SIG-M5 treated with dmso at 0.1 percent for 504 hours (cell line): ENCODE data around the gene NSD2.

Experiments used
- DNase-seq: peaks from one replicate; lab custom pipeline; 2025; ENCODE audit not compliant: unreplicated experiment; lab: John Stamatoyannopoulos, UW

The NSD2 gene

GRCh38 chr4:1968686-1969295 is 97.6 kb downstream of the NSD2 start:
- no peak for DNase-seq

- no peak for DNase-seq
Observed at GRCh38 chr4:1969928-1970723, 98.9 kb downstream of the NSD2 start.

GRCh38 chr4:1970926-1971325 is 99.7 kb downstream of the NSD2 start:
- no peak for DNase-seq

- no peak for DNase-seq
Observed at GRCh38 chr4:1971456-1972200, 100.4 kb downstream of the NSD2 start.

- no peak for DNase-seq
Observed at GRCh38 chr4:1972414-1972813, 101.2 kb downstream of the NSD2 start.

- no peak for DNase-seq
Observed at GRCh38 chr4:1973218-1973617, 102.0 kb downstream of the NSD2 start.

GRCh38 chr4:1973661-1974060 is 102.5 kb downstream of the NSD2 start:
- DNase-seq, result no peak

- DNase-seq, result no peak
Observed at GRCh38 chr4:1974840-1975239, 103.6 kb downstream of the NSD2 start.

GRCh38 chr4:1975391-1975801 is 104.2 kb downstream of the NSD2 start:
- DNase-seq, result no peak

- no peak for DNase-seq
Observed at GRCh38 chr4:1975880-1976279, 104.7 kb downstream of the NSD2 start.

- DNase-seq, result no peak
Observed at GRCh38 chr4:1976416-1977352, 105.5 kb downstream of the NSD2 start.

- no peak for DNase-seq
Observed at GRCh38 chr4:1978226-1978625, 107.0 kb downstream of the NSD2 start.

GRCh38 chr4:1978741-1979476 is 107.7 kb downstream of the NSD2 start:
- DNase-seq, result no peak

GRCh38 chr4:1979477-1980196 is 108.4 kb downstream of the NSD2 start:
- no peak for DNase-seq

- DNase-seq, result no peak
Observed at GRCh38 chr4:1980561-1981041, 109.4 kb downstream of the NSD2 start.

GRCh38 chr4:1981251-1982058 is 110.3 kb downstream of the NSD2 start:
- no peak for DNase-seq

- no peak for DNase-seq
Observed at GRCh38 chr4:1982124-1983052, 111.2 kb downstream of the NSD2 start.
